Nephron progenitor cell (in vitro differentiated cells): ENCODE data around the gene FIGN.

Experiments used
- DNase-seq: peaks from one replicate; pipeline ENCODE4 v3.0.0; 2021
- H3K27ac Mint-ChIP-seq: 2 replicates; pipeline ENCODE4 v1.8.0; 2021; ENCODE audit warnings: mild to moderate bottlenecking, moderate library complexity, mixed read lengths
- H3K27me3 Mint-ChIP-seq: 2 replicates; pipeline ENCODE4 v1.8.0; 2021; ENCODE audit warnings: mild to moderate bottlenecking, low read depth, mixed read lengths; ENCODE audit not compliant: poor library complexity
- H3K36me3 Mint-ChIP-seq: 2 replicates; pipeline ENCODE4 v1.8.0; 2021; ENCODE audit warnings: low read depth, mixed read lengths
- H3K4me1 Mint-ChIP-seq: 2 replicates; pipeline ENCODE4 v1.8.0; 2021; ENCODE audit warnings: mixed read lengths
- H3K4me3 Mint-ChIP-seq: 2 replicates; pipeline ENCODE4 v1.8.0; 2021; ENCODE audit warnings: mild to moderate bottlenecking, moderate library complexity, mixed read lengths
- H3K9me3 Mint-ChIP-seq: 2 replicates; pipeline ENCODE4 v1.8.0; 2021; ENCODE audit warnings: mild to moderate bottlenecking, moderate library complexity, mixed read lengths
- TF ChIP-seq, protein P1 (sequence below): fragments of 200-600 bp; sonication (generic); IDR thresholded peaks from 2 replicates; pipeline ENCODE4 v1.5.0; 2021; ENCODE audit warnings: antibody characterized with exemption

Gene FIGN

DNA sequence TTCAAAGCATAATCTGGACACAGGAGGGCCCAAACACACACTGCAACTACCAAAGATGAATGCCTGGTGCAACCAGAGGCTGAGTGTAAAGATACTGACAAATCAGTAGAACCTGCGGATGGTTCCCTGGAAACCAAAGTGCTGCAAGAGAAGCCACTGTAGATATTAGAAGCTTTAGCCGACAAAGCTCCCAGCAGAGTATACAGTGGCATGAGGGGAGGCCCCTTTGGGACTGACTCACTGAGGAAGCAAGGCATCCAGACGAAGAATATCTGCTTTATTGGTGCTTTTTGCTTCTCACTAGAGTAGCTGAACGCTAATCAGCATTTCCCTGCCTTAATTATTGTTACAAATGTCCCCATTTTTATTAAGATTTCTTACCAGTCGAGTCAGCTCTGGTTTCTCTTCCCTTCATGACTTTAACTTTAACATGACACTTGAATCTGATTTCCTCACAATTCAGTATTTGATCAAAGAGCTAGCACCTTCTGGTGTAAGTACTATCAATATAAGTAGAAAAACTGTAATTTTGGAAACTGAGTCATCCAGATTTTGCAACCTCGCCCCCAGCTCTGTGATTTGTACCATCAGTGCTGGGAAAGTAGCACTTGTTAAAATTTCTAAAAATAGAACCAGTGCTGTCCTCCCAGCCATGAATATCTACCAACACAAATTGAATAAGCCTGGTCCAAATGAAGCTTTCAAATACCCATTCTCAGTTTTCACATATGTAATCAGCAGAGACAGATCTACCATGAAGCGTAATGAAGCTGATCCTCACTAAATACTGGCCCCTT lies 34.2 kb downstream of the FIGN start:
- Mint-ChIP-seq H3K4me1 (peaks cover 59% of the 10 kb centered on the region), H3K27me3 (no peaks in the 10 kb centered on the region), H3K9me3 (no peaks in the 10 kb centered on the region), H3K27ac (peak overlapping the region; percentile 57), H3K4me3 (no peak overlapping the region), H3K36me3 (peaks cover 7% of the 10 kb centered on the region)
- no peak for DNase-seq
- TF ChIP-seq, protein P1, sequence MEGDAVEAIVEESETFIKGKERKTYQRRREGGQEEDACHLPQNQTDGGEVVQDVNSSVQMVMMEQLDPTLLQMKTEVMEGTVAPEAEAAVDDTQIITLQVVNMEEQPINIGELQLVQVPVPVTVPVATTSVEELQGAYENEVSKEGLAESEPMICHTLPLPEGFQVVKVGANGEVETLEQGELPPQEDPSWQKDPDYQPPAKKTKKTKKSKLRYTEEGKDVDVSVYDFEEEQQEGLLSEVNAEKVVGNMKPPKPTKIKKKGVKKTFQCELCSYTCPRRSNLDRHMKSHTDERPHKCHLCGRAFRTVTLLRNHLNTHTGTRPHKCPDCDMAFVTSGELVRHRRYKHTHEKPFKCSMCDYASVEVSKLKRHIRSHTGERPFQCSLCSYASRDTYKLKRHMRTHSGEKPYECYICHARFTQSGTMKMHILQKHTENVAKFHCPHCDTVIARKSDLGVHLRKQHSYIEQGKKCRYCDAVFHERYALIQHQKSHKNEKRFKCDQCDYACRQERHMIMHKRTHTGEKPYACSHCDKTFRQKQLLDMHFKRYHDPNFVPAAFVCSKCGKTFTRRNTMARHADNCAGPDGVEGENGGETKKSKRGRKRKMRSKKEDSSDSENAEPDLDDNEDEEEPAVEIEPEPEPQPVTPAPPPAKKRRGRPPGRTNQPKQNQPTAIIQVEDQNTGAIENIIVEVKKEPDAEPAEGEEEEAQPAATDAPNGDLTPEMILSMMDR: no peak

DNA sequence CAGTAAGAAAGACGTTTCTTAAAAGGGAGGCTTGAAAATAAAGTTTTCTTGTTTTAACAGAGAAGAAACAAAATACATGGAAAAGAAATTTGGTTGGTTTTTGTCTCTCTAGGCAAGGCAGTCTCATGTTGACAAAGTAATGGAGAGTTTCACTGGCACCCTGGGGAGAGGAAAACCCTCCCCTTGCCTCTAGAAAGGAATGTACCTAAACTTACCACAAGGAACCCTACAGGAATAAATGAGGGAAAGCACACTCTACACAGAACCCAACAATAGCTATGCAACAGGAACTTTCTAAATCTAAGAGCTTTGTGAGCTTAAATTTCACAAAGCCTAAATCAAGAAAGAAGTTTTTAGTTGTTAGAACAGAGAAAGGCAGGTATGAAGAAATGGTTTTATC lies 37.0 kb downstream of the FIGN start:
- TF ChIP-seq, protein P1: no peak
- H3K27me3 Mint-ChIP-seq: no peaks in the 10 kb centered on the region
- no peaks in the 10 kb centered on the region for H3K9me3 Mint-ChIP-seq
- H3K27ac Mint-ChIP-seq: peak overlapping the region; percentile 62
- DNase-seq: no peak
- H3K4me1 Mint-ChIP-seq: peaks cover 67% of the 10 kb centered on the region
- H3K4me3 Mint-ChIP-seq: no peak overlapping the region
- H3K36me3 Mint-ChIP-seq: no peaks in the 10 kb centered on the region

DNA sequence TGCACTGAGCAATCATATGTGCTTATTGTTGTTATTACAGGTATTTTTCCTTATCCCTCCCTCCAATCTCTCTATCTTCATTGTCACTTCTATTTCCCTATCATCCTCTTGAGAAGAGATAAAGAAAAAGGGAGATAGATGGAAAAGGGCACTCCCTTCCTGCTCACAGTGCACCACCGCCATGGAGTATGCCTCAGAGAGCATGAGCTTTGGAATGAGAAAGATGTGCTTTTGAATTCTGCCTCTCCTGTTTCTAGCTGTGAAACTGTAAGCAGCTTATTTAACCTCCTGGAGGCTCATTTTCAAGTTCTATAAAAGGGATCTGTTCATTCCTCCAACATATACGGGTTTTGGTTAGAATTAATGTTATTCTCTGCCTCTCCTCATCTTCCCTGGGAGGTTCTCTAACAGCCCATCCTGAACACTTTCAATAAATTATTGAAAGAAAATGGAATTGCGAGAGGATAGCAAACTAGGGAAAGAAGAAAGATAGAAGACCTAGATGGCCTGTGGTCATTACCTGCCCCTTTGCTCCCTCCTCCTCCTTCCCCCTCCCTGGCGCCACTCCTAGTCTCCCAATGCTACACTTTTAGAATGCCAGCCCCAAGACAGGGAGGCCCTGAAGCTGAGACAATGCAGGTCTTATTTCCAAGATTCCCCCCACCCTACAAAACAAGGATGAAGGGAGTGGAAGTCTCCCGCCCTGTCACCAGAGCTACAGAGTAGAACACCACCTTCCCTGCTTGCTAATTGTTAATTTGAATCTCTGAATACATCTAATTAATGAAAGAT lies 37.8 kb downstream of the FIGN start:
- DNase-seq: no peak
- Mint-ChIP-seq H3K27ac (peak overlapping the region; percentile 62), H3K27me3 (peaks cover 2% of the 10 kb centered on the region), H3K9me3 (no peaks in the 10 kb centered on the region), H3K4me3 (peak overlapping the region; percentile 19), H3K36me3 (no peaks in the 10 kb centered on the region), H3K4me1 (peaks cover 62% of the 10 kb centered on the region)
- TF ChIP-seq, protein P1: no peak

DNA sequence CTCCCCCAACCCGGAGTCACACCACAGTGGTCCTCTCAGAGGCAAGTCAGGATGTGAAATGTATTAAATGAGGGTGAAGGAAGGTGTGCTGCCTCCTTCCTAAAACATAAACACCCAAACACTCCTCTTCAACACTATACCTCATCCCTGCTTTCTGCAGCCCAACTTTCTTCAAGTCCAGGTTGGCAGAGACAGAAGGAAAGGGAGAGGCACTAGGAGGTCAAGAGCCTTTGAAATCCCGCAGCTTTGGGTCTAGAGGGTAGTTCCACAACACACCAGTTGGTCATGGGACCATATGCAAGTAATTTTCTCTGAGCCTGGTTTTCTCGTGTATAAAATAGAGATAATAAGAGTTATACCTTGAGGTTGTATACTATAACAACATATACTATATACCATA lies 38.4 kb downstream of the FIGN start:
- Mint-ChIP-seq H3K4me1 (peaks cover 59% of the 10 kb centered on the region), H3K36me3 (no peaks in the 10 kb centered on the region), H3K27me3 (peaks cover 4% of the 10 kb centered on the region), H3K9me3 (no peaks in the 10 kb centered on the region), H3K27ac (no peak overlapping the region), H3K4me3 (no peak overlapping the region)
- no peak for DNase-seq
- TF ChIP-seq, protein P1: no peak

DNA sequence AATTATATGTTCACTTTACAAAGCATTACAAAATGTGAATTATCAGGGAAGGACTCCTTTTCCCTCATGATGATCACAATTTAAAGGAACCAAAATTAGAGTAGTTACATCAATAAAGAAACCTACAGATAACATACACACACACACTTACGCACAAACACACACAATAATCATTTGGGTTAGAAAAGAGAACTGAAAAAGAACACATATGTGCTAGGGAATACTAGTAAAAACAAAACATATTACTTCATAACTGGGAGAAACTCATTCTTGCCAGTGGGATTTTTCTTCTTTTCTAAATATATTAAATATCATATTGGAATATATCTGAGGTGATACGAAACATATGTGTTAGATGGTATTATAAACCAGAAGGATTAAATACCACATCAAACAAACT lies 42.3 kb downstream of the FIGN start:
- H3K9me3 Mint-ChIP-seq: no peaks in the 10 kb centered on the region
- H3K27me3 Mint-ChIP-seq: peaks cover 4% of the 10 kb centered on the region

More for the DNA sequence above, 42.3 kb downstream of the FIGN start:
- no peak for DNase-seq
- H3K27ac Mint-ChIP-seq: no peak overlapping the region
- H3K36me3 Mint-ChIP-seq: no peaks in the 10 kb centered on the region
- peaks cover 21% of the 10 kb centered on the region for H3K4me1 Mint-ChIP-seq
- TF ChIP-seq, protein P1: no peak
- H3K4me3 Mint-ChIP-seq: no peak overlapping the region
